Stimulated activated CD8-positive, alpha-beta memory T cell treated with anti-CD3 and anti-CD28 coated beads, Interleukin-7, amount 100 ng/mL, for 1 hour (primary cell): ENCODE results near the gene RHCE.
"Not testable (repeated sequence)": the region's sequence is repeated elsewhere in the genome, so short reads cannot be mapped to it uniquely, and the experiment has no call there.

Experiments used
- DNase-seq, 2 donors: peaks; one replicate each; pipeline ENCODE4 v3.0.0-alpha.2; 2020; ENCODE audit warnings: low read depth in 2 of 2

Gene RHCE

DNA sequence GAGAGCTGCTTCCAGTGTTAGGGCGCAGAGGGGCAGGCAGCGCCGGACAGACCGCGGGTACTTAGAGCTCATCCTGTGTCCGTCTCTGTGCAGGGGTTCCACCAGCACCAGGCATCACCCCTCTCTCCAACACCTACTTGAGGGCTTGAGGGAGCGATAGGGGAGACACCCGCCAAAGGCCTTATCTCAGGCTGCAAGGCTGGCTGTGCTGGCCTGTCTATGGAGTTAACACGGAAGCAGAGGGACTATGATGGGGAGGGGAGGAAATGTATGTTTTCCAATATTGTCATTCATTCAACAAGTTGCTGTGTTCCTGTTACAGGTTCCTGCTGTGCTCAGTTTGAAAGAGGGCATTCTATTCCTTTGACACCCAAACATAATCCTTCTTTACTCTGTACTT lies at the start of gene RHCE:
Gene RHCE (minus strand): TSS at position 111 of the 400 bp plus-strand sequence. CDS start 39 bp downstream, at position 72.
- DNase-seq: not testable (repeated sequence)

DNA sequence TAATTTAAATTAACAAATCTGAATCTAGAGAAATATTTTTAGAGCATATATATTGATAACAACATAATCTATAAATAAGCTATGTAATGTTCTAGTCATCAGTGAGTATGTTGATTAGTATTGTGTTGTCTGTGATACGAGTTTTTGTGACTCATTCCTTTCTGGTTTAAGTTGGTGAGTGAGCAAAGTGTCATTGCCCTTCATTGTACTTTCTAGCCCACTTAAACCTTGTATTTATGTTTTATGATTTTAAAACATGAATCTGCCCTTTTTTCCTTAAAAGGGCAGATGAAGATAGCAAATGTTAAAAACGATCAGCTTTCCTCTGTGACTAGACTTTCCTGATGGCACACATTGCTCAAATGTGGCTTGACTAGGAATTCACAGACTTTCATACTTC lies 48.6 kb upstream of the RHCE start:
- no peak for DNase-seq

DNA sequence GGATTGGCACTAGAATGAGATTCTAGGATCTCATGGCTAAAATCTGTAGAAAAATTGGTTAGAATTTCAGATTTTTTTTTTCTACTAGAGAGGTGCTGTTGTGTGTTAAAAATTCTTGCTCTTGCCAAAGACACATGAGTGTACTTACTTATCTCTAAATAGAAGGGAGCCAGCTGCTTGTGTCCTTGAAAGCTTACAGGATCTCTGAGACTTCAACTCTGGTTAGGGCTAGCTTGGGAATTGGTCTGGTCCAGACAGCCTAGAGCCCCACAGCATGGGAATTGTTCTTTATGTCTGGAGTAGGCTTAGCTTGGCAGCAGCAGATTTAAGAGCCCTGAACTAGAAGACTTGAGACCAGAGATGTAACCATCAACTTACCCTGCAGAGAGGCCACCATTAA lies 47.4 kb upstream of the RHCE start:
- DNase-seq: no peak

DNA sequence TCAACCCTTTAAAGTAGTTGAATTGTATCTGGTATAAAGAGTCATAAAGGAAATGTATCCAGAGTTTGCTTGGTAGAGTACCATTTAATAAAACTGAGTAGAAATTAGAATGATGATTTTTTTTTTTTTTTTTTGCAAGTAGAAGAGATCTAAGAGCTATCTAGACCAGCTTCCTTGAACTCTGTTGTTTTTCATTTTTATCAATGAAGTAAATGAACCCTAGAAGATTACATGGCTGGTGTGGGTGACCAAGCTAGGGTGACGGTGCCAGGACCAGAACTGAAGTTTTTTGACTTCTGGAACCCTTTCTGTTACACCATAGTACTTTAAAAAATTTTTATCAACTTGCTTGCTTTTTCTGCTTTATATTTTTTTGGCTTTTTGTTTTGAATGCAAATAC lies 47.0 kb upstream of the RHCE start:
- no peak for DNase-seq

GRCh38 chr1:25467193-25467592 lies 46.6 kb upstream of the RHCE start:
- DNase-seq: no peak

- no peak for DNase-seq
Measured at GRCh38 chr1:25462732-25463131, 42.1 kb upstream of the RHCE start.

GRCh38 chr1:25461849-25462248 lies 41.2 kb upstream of the RHCE start:
- DNase-seq: no peak

- not testable (repeated sequence) for DNase-seq
Measured at GRCh38 chr1:25460816-25461215, 40.2 kb upstream of the RHCE start.

DNA sequence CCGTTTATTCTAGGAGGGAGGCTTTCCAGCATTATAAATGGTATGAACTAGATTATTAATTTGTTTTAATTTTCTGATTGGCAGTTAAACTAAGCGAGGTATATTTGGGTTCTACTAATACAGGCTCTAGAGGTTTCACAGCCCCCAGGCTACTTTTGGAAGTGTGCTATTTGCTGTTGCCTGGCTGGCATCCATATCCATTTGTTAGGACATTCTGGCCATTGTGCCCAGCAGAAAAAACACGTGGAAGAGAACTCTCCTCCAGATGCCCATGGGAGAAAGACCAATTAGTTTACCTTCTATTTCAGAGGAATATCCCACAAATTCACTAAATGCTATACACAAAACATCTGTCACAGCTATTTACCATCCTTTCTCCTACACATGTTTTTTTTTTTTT lies 39.4 kb upstream of the RHCE start:
- DNase-seq: no peak

- DNase-seq: no peak
Measured at GRCh38 chr1:25458541-25459298, 38.1 kb upstream of the RHCE start.

- no peak for DNase-seq
Measured at GRCh38 chr1:25456502-25456901, 35.9 kb upstream of the RHCE start.

DNA sequence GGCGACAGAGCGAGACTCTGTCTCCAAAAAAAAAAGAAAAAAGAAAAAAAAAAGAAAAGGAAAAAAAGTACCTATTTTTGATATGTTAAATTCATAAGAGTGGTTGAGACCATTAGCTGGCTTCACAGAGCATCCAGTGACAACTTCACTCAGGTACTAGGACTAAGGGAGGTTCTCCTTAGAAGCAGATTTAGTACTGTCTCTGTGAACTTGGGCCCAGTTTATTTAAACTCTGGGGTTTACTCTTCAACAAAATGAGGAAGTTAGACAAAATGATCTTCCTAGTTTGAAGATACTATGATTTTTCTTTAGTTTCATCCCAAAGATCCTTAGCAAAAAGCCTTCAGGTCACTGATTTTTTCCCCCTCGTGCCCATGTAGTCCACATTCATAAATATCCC lies 31.3 kb upstream of the RHCE start:
- no peak for DNase-seq

DNA sequence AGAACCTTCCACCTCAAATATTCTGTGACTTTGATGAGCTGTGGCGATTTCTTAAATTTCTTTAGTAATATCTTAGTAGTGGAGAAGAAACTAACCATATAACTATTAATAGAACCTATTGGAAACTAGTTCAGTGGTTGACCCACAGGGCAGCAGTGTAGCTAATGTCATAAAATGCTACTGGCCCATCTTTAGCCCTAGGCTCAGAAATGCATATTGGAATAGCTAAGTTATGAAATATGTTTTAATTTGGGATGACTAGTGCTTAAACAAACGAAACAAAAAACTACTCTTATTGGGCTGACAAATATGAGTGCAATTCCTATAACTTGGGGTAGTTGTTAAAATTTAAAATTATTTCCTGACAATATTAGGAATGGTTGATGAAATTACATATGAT lies 30.3 kb upstream of the RHCE start:
- DNase-seq: no peak

DNA sequence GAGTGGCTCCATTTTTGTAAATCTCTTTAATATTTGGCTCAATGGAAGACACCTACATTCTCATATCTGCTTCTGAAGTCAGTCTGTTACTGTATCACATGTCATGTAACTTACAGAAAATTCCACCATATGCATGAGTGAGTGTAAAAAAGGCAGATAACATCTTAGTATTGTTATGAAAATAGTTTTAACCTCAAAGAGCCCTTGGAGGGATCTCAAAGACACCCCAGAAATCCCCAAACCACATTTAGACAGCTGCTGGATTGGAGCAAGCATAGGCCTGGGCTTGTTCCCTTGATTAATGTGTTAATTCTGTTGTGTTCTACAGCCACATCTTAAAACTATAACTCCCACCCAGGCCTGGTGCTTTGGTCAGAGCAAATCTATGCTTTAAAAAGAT lies 26.9 kb upstream of the RHCE start:
- DNase-seq: no peak

- no peak for DNase-seq
Measured at GRCh38 chr1:25445993-25446538, 25.4 kb upstream of the RHCE start.

- not testable (repeated sequence) for DNase-seq
Measured at GRCh38 chr1:25444604-25445003, 24.0 kb upstream of the RHCE start.

GRCh38 chr1:25443030-25443699 lies 22.5 kb upstream of the RHCE start:
- no peak for DNase-seq

DNA sequence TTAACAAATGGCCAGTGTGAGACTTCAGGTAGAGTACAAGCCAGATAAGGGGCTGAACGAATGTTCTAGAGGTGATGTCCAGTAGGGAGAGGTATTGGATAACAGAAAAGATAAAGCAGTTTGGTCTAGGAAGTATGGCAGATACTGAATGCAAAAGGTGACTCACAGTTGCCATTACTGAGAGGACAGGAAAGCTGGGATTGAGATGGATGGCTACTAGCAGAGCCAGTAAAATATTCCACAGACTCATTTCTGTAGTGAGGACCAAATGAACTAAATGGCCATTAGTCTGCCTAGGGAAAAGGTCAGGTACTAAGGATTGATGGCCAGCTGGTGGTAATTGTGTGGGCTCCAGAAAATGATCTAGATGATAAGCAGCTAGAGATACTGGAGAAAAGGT lies 21.6 kb upstream of the RHCE start:
- no peak for DNase-seq

- DNase-seq: no peak
Measured at GRCh38 chr1:25439287-25439686, 18.7 kb upstream of the RHCE start.

GRCh38 chr1:25437672-25438071 lies 17.0 kb upstream of the RHCE start:
- no peak for DNase-seq

GRCh38 chr1:25435397-25436108 lies 14.9 kb upstream of the RHCE start:
- DNase-seq: no peak

GRCh38 chr1:25433389-25434186 lies 13.0 kb upstream of the RHCE start:
- DNase-seq: no peak
